ENCODE measurements around the gene STT3A.
A peak's percentile ranks its signal among the peaks of the same experiment; 100 is the strongest.
"Not testable (repeated sequence)": the region's sequence is repeated elsewhere in the genome, so short reads cannot be mapped to it uniquely, and the experiment has no call there.

The STT3A gene

GRCh38 chr11:125592305-125593113 is at the start of gene STT3A:
STT3A (plus strand) TSS chr11:125592852; CDS start chr11:125595916, 3,064 bp downstream.
- peak; percentile 97 for DNase-seq

- DNase-seq, result no peak
Observed at GRCh38 chr11:125550780-125551179, 41.9 kb upstream of the STT3A start.

GRCh38 chr11:125551835-125552342 is 40.8 kb upstream of the STT3A start:
- DNase-seq, result no peak

- no peak for DNase-seq
Observed at GRCh38 chr11:125552927-125553326, 39.7 kb upstream of the STT3A start.

GRCh38 chr11:125553357-125553756 is 39.3 kb upstream of the STT3A start:
- no peak for DNase-seq

GRCh38 chr11:125554038-125554437 is 38.6 kb upstream of the STT3A start:
- no peak for DNase-seq

GRCh38 chr11:125559888-125560287 is 32.8 kb upstream of the STT3A start:
- no peak for DNase-seq

GRCh38 chr11:125561924-125562323 is 30.7 kb upstream of the STT3A start:
- DNase-seq, result no peak

DNA sequence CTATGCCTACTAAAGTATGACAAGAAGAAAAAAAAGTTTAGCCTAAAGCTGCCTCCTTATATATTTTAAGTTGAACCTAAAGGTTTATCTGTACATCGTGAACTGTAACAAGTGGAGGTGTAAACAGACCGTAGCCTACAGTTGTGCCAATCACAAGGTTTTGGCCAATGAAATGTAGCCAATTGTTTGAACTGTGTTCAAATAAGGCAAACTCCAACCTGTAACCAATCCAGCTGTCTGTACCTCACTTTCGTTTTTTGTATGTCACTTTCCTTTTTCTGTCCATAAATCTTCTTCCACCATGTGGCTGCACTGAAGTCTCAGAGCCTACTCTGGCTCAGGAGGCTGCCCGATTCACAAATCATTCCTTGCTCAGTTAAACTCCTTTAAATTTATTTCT is 30.2 kb upstream of the STT3A start:
- no peak for DNase-seq

DNA sequence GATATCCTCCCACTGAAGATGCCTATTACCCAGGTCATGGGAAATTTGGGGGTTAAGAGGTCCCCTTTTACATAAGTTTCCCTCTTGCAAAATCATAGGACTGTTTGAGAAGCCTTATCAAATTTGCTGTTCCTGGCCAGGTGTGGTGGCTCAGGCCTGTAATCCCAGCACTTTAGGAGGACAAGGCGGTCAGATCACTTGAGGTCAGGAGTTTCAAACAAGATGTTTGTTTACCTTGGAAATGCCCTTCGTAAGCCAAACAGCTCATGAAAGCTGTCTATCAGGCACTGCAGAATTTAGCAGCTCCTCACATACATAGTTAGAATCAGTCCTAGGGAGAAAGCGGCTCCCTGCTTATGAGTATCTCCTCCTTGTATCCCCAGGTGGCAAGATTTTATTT is 28.3 kb upstream of the STT3A start:
- DNase-seq, result no peak

DNA sequence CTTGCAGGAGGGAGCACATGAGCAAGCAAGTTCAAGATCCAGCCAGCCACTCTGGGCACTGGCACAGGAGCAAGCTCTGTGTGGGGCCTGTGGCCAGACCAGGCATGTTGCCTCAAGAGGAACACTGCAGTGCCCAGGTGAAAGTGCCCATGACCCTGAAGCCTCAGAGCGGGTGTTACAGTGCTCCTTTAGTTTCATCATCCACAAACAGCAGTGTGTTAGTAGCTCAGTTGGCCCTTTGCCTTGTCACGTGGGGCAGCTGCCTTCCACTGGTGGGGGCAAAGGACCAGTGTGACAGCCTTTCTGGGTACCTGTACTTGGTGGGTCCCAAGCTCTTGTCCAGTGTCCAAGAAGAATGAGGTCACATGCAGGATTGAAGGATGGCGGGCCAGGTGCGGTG is 26.4 kb upstream of the STT3A start:
- DNase-seq, result no peak

- DNase-seq, result peak; percentile 55 to 79
Observed at GRCh38 chr11:125568970-125569914, 23.4 kb upstream of the STT3A start, which contains the start of gene EI24. EI24 (plus strand) TSS chr11:125569477; CDS start chr11:125572528, 3,051 bp downstream.

DNA sequence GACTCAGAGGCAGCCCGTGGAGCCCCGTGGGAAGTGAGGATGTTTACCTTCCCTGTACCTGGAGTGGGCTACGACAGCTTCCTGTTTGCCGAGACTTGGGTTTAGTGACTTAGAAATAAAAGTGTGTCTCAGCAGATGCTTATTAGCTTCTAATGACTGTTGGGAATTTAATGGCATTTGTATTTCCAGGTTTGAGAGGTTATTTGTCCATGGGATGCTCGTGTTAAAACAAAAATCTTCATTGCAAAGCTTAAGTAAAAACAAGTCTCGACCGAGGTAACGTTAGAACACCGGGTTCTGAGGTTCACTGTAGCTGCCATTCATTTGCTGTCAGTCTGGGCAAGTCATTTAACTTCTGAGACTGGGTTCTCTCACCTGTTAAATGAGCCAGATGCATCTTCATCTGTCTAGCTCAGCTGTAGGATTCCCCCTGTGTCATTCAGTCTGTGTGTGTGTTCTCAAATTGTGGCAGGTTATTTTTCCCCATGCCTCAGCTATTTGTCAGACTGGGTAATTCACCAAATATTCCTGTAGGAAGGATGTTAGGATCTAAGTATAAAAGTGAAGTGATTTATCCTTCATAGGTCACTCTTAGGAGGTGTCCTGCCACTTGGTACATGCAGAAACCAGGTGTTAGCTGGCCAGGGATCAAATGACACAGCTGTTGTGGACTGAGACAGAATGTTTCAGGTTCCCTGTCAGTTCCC is 22.6 kb upstream of the STT3A start:
- DNase-seq, result no peak

DNA sequence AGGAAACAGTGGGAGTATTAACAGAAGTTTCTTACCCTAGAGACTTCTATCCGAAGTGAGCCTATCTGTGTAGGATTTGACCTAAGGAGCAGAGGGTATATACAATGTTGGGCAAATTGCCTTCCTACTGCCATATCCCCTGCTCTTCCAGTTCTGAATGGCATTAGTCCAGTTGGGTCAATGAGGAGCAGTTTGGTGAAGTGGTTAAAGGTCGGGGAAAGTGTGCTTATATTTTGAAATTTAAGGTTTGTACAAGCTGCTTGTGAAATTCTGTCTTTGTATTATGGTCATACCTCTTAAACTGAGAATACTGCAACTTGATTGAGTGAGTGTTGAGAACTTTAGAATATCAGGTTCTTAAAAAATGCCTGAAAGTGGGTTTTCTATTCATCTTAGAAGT is 21.7 kb upstream of the STT3A start:
- DNase-seq, result no peak

DNA sequence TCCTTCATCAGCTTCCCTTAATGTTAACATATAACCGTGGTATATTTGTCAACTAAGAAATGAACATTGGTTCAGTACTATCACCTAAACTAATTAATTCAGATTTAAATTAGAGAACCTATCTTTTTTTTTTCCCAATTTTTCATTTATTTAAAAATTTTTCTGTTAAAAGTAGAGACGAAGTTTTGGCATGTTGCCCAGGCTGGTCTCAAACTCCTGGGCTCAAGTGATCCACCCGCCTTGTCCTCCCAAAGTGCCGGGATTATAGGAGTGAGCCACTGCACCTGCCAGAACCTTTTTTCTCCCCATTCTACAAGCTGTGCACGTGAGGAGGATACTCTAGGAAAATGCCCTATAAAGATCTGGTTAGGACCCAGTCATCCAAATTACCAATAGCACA is 19.7 kb upstream of the STT3A start:
- DNase-seq, result no peak

GRCh38 chr11:125577181-125577580 is 15.5 kb upstream of the STT3A start:
- DNase-seq, result not testable (repeated sequence)

GRCh38 chr11:125578783-125579182 is 13.9 kb upstream of the STT3A start:
- no peak for DNase-seq

DNA sequence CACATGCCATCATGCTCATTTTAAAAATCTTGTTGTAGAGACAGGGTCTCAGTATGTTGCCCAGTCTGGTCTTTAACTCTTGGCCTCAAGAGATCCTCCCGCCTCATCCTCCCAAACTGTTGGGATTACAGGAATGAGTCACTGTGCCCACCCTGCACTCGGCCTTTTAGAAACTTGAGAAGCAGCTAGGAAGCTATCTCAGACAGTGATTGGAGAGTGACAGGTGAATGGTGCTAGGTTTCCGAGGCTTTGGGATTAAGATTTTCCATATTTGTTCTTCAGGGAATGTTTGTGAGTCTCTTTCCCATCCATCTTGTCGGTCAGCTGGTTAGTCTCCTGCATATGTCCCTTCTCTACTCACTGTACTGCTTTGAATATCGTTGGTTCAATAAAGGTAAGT is 12.8 kb upstream of the STT3A start:
- DNase-seq, result no peak

DNA sequence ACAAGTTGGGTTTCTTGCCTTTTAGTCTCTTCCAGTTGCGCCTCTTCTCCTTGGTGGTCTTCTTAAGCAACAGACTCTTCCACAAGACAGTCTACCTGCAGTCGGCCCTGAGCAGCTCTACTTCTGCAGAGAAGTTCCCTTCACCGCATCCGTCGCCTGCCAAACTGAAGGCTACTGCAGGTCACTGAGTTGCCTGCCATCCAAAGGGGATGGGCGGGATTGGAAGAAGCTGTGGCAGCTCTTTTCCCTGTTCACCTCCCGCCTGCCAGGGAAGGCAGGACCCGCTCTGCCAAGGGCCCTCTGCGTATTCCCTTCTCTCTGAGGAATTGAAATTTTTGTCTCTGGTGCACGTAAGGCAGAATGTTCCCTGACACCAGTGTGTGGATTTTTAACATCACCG is 9.2 kb upstream of the STT3A start:
- DNase-seq, result no peak

GRCh38 chr11:125585487-125585886 is 7.2 kb upstream of the STT3A start:
- DNase-seq, result no peak

DNA sequence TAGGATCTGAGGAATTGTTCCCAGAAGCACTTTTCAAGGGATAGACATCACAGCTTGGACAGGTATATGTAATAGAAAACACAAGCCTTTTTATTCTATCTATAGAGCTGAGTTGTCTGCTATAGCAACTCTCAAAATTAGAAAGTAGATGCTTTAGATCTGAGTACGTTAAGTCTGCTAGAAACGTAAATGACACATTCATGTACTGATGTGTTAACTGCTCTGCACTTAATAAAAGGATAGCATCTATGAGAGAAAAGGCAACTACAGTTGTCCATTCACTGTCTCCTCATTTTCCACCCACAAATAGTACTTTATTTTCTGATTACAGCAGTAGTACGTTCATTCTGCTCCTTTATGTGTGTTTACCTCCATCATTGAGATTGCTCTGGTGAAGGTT is 6.0 kb upstream of the STT3A start:
- DNase-seq, result no peak

GRCh38 chr11:125587480-125587879 is 5.2 kb upstream of the STT3A start:
- no peak for DNase-seq

DNA sequence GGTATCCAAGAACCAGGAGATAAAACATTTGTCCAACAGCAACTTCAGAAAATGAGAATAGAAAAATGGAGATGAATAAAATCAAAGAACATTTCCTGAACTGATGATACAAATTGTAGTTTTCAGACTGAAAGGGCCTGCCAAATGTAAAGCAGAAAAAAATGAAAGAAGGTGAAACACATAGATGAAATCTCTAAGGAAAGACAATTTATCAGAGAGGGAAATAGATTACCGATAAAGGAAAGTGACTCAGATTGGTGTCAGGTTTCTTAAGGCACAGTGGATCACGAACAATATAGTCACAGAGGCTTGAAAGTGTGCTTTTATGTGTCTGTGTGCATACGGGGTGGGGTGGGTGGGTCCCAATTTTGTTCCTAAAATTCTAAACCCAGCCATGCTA is 4.1 kb upstream of the STT3A start:
- DNase-seq, result no peak

Data from NCI-H187 (cell line).